Left lobe of liver (tissue), 2 donors: Measurements from ENCODE around the gene ACSM6. TPM values are rescaled to one million over a fixed set of nuclear protein-coding genes. Genes with fewer than 3 reads are reported as not detected.
"Not testable (repeated sequence)": the region's sequence is repeated elsewhere in the genome, so short reads cannot be mapped to it uniquely, and the experiment has no call there.

Experiments used
- ATAC-seq: fragments of 200-7000 bp; cut with Tn5 transposase; one replicate; pipeline ENCODE4 v1.9.1; 2020; ENCODE audit warnings: mild to moderate bottlenecking, moderate library complexity
- DNase-seq: peaks from one replicate; pipeline ENCODE4 v3.0.0-alpha.2; 2020; ENCODE audit warnings: low spot score
- total RNA-seq: library from RNA; stranded (reverse); gene quantifications from one replicate; pipeline ENCODE4 v1.2.1, GENCODE V29; 2021
- donor health status: DM: no; HTN: no; CAD: no; lungs with moderate emphysema.
- donor health status: DM: no; HTN: yes; CAD: no.

The ACSM6 gene
- not detected for total RNA-seq

GRCh38 chr10:95193944-95194343 is at the start of gene ACSM6:
TSS of gene ACSM6 (plus strand) at chr10:95194238. CDS start at chr10:95194486, 248 bp downstream.
- no peak for DNase-seq
- ATAC-seq = no peak

DNA sequence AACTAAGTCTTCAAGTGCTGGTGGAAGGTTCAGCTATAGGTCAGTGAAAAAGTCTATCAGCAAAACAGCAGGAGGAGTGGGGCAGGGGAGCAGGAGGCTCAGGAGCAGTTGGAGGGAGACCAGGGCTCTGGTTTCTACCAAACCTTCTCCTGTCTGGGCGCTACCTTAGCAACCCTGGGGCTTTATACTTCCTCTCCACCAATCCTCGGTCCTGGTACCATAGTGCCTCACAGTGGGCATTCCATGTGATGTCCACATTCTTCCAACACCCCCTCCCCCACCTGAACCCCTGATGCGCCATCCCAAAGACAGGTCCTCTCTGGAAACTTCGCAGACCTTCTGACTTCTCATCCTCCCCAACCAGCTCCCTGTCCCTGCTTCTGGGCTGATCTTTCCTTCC is 25.3 kb upstream of the ACSM6 start:
- ATAC-seq (peak; percentile 35), DNase-seq (no peak)

DNA sequence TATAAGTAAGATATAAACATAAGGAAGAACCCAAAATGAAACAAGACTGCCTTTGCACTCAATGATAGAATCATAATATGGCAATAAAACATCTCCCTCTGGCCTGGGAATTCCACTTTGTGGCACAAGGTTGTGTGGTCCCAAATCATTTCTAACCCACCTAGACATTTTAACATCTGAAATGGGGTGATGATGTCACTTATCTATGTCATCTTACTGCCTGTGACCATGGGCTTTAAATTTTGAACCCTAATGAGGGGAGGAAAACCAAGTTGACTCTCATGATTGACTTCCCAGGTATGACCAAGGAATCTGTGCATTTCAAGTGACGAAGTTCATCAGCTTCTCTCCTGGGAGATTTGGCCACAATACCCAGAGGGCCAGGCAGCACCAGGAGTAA is 24.5 kb upstream of the ACSM6 start:
- ATAC-seq = no peak
- no peak for DNase-seq

GRCh38 chr10:95170790-95171189 is 23.2 kb upstream of the ACSM6 start:
- DNase-seq = no peak
- ATAC-seq = peak; percentile 21

GRCh38 chr10:95171336-95171735 is 22.7 kb upstream of the ACSM6 start:
- ATAC-seq (peak; percentile 71), DNase-seq (no peak)

DNA sequence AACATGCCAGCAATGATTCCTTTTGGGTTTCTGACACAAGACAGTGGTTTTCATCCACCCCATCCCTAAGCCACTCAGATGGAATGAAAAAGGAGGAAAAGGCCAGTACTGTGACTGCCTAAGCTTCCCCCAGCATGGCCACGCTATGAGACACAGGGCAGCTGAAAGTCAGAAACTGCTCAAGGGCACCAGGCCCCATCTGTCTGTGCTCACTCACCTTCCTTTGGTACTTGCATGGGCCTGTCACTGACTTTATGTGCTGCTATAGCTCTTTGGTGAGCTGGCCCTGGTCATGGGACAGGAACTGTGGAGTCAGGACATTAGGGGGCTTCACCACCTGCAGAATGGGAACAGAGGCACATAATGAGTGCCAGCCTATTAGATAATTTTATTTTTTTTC is 21.2 kb upstream of the ACSM6 start:
- DNase-seq = no peak
- ATAC-seq = no peak

- ATAC-seq = peak; percentile 60
Observed at GRCh38 chr10:95176101-95176500, 17.9 kb upstream of the ACSM6 start.

GRCh38 chr10:95177429-95177828 is 16.6 kb upstream of the ACSM6 start:
- DNase-seq = no peak
- peak; percentile 8 for ATAC-seq

More at GRCh38 chr10:95176101-95176500, 17.9 kb upstream of the ACSM6 start:
- no peak for DNase-seq

DNA sequence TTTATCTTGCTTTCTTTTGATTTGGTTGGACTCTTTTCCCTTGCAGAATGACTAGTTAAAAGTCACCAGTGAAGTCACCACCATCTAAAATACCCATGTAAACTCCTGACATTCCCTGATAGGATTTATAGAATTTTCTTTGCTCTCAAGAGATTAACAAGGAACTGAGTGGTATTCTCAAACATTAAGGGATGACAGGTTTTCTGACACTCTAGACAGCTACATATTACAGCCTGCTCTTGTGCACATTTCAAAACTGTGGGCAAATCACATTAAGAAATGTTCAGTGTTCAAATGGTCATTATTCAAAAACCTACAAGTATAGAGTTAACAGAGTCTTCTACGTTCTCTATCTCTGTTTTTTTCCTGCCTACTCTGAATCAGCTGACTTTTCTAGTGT is 15.8 kb upstream of the ACSM6 start:
- ATAC-seq (peak; percentile 6), DNase-seq (no peak)

- no peak for DNase-seq
- peak; percentile 5 for ATAC-seq
Observed at GRCh38 chr10:95178797-95179196, 15.2 kb upstream of the ACSM6 start.

- ATAC-seq (no peak), DNase-seq (no peak)
Observed at GRCh38 chr10:95181726-95182125, 12.3 kb upstream of the ACSM6 start.

DNA sequence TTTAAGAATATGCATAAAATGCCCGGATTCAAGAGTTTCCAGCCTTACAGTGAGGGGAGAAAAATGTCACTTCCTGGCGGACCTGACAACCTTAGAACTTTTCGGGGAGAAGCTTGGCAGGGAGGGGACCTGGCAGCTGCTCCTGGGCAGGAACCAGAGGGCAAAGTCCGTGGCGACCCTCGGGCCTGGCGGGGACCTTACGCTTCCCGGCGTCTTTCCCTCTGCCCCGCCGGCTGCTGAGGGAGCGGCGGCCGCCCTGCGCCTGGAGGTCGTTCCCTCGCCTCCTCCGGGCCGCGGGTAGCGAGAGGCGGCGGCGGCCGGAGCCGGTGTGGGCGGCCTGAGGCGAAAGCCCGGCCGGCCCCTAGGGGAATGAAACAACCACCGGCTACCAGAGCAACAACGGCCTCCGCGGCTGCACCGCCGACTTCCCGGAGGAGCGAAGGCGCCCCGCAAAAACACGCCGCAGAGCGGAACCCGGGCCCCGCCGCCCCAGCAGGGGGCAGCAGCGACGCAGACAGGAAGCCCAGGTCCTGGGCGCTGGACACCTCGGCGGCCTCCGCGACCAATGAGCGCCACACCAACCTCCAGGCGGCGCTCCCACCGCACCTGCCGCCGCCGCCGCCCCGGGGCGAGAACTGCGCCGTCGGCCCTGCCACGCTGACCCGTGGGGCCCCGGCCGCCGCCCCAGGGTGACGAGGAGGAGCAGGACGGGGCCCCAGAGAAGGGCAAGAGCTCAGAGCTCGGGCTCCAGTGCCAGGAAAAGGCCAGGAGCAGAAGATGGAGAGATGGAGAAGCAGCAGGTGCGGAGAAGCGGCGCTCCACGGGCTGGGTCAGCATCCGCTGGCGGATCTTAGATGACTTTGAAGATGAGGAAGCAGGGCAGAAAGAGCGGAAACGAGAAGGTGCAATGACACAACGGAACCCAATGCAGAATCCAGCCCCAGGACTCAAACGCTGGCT is 10.5 kb upstream of the ACSM6 start:
- peak; percentile 90 for DNase-seq
- peak; percentile 97 for ATAC-seq

DNA sequence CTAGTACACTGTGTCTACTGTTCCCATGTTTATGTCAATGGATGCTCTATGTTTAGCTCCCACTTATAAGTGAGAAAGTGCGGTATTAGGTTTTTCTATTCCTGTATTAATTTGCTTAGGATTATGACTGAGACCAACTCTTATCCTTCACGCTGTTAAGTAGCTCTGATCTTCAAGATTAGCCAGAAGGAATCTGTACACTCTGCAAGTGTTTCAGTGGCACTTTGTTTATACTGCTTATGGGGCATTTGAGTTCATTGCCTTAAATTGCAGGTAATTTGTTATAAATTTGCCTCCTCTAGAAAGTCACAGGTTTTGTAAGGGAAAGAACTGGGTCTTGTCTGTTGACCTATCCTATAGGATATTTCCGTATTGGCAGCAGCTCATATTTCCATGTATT is 6.4 kb upstream of the ACSM6 start:
- no peak for ATAC-seq
- no peak for DNase-seq

DNA sequence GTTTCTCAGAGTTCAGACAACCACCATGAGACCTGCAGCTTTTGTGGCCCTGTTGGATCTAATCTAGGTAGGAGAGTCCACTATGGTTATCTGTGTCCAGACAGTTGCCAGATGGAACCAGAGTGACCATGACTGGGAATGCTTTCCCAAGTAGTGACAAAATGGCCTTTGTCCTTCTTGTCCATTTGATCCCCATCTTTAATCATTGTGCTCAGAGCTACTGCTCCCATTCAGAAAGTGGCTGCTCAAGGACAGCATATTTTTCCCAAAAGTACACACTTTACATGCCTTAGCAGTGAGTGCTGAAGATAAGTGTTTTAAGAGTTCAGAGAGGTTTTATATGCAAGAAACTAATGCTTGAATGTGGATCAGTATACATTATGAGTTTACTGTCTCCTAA is 5.4 kb upstream of the ACSM6 start:
- ATAC-seq = no peak
- no peak for DNase-seq

GRCh38 chr10:95196046-95196445 is 2.0 kb downstream of the ACSM6 start:
- no peak for ATAC-seq
- no peak for DNase-seq

DNA sequence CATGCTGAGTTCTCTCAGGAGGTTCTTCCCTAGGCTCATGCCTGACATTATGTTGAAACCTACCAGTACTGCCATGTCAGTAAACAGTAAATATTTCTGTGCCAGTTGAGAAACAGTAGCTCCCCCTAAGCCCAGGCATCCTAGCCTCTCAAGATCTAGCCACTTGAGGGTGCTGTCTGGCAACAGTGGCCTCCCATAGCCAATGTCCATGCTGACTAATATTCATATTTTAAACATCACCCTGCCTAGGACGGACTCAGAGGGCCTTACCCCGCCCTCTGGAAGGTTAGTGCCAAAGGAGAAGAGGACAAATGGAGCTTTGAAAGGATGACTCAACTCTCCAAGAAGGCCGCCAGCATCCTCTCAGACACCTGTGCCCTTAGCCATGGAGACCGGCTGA is 7.7 kb downstream of the ACSM6 start:
- no peak for DNase-seq
- ATAC-seq = no peak

GRCh38 chr10:95202865-95203264 is 8.8 kb downstream of the ACSM6 start:
- ATAC-seq, DNase-seq: not testable (repeated sequence)

DNA sequence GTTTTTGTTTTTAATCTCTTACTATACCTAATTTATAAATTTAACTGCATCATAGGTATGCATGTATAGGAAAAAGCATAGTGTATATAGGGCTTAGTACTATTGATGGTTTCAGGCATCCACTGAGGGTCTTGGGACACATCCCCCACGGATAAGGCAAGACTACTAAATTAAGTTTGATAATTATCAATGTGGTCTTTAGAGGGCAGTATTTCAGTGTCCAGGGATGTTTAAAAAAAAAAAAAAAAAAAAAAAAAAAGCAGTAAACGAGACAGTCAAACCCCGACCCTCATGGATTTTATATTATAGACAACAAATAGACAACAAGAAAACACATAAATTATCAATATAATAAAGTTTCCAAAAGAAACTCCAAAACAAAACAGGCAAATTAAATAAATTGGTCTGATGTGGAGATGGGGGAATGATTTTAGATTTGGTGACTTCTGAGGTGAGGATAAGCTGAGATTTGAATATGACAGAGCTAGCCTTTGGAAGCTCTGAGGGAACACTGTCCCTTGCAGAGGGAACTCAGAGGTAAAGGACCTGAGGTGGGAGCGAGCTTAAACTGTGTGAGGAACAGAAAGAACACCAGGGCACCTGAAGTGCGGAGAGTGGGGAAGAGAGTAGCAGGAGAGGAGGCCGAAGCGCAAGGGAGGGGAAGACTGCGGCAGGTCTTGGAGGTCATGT is 14.8 kb downstream of the ACSM6 start:
- ATAC-seq (peak; percentile 55), DNase-seq (no peak)

DNA sequence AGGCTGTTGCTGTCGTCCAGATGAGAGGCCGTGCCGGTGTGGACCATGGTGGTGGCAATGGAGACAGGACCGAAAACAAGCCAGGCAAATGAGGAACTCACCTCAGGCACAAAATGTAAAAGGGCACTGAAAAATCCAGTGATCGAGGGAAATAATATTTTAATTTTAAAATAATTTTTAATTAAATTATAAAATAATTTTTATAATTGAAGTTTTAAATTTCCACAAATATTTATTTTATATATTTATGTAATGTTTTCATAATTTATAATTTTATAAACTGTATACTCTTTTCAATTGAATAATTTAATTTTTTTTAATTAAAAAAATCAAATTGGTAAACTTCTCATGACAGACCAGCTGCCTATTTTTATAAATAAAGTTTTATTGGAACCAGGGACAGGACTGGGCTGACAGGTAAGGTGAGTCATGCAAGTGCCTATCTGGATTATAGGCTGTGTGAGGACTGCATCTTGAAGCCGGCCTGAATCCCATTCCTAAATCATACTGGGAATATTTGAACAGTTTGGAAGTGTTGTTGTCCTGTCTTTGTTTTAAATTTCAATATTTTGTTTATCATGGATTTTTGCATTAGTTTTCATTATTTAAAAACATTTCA is 15.6 kb downstream of the ACSM6 start:
- ATAC-seq (no peak), DNase-seq (no peak)

DNA sequence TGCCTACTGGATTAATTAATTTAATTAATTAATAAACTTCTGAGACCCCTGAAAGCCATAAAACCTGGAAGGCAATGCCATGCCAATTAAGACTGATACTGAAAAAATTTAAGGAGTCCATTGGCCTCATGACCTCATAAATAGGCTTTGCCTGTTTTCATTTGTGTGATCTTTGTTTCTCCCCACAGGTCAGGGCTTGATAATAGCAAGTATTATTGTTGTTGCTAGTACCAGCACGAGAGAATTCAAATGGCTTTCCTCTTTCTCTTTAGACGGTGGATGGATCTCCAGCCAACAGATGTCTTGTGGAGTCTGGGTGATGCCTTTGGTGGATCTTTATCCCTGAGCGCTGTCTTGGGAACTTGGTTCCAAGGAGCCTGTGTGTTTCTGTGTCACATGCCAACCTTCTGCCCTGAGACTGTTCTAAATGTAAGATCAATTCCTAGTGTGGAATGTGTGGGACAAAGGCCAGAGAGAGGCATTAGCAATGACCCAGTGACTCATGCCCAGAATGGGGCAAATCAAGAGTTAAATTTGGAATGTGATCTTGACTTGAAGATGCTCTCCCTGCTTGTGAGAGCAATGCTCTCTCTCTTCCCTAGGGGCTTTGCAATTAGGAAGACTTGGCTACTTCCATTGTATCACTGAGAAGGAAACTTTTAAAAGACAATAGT is 17.7 kb downstream of the ACSM6 start:
- DNase-seq = no peak

DNA sequence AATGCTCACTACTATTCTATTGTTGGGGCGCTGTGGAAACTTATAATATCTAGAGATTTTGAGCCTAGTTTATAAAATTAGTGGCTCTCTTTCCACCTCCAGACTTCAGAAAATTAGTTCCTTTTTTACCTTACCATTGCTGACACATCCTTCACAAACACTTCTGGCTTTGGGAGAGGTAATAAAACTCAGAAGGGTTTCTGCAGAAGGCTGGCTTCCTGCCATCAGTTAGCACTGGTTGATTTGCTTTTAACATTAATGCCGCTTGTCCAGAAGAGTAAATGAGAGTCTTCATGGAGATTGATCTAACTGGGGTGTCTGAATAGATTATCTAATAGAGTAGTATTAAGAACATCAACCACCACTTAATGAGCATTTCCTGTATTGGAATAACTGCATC is 20.3 kb downstream of the ACSM6 start:
- no peak for ATAC-seq

More for the DNA sequence above, 17.7 kb downstream of the ACSM6 start:
- ATAC-seq = no peak

More for the DNA sequence above, 20.3 kb downstream of the ACSM6 start:
- no peak for DNase-seq
